ENCODE measurements around the gene ELMOD3. TPM values are rescaled to one million over a fixed set of nuclear protein-coding genes. Genes with fewer than 3 reads are reported as not detected.

ELMOD3 gene
- total and polyA plus RNA-seq, 9 of the 15 experiments (the other 6 are each of a cell fraction or from before 2014, with no cell fraction given) = 2.7 to 18.7 (median 11.6) TPM

- peak in 1 of 4 experiments; percentile 72 for DNase-seq (ENCODE audit: extremely low read depth in 1 of 4, low spot score in 3 of 4)
- H3K27me3 ChIP-seq (ENCODE audit: control insufficient read depth in 2 of 2, insufficient read depth in 2 of 2, low read length in 2 of 2) = no peaks in the 10 kb centered on the region
- peak; percentile 26 for FAIRE-seq
- ChIA-PET CTCF (ENCODE audit: low intra/inter-chr PET ratio) (interaction anchor here (0.8 kb wide), 1 partner anchor 129 kb away, joined by 6 read pairs; no protein-coding TSS in a partner anchor), POLR2A (interaction anchor here (1.0 to 63.9 kb wide), 2 partner anchors 18 to 122 kb away, joined by 3 to 1576 read pairs; partner anchors contain the start of gene MAT2A)
- H3K9me3 ChIP-seq (replicated peaks; ENCODE audit: control insufficient read depth, insufficient read depth, low read depth, low read length) = no peaks in the 10 kb centered on the region
- H3K4me3 ChIP-seq = no peak overlapping the region
- H4K20me1 ChIP-seq (replicated peaks; ENCODE audit: control insufficient read depth, insufficient read depth, low read length) = no peaks in the 10 kb centered on the region
- H3K9ac ChIP-seq (ENCODE audit: insufficient read depth in 1 of 2, low read depth in 2 of 2, low read length in 2 of 2) = peak overlapping the region; percentile 23 to 65; a peak in 3 of 4 replicates
- H3K79me2 ChIP-seq (ENCODE audit: control insufficient read depth, insufficient read depth, low read length) = peaks cover 18% of the 10 kb centered on the region; the same call in 2 of the 3 replicates
- in situ Hi-C loops (cut with MboI) (no loop called here), intact Hi-C loops (cut with micrococcal nuclease) (loop anchor here (5.0 kb wide), 1 partner anchor 179 kb away; the partner anchor contains the start of gene TMEM150A)
- H2AFZ ChIP-seq (ENCODE audit: low read depth, low read length) = peak overlapping the region; percentile 44
- no peak for ATAC-seq
- H3K4me1 ChIP-seq (replicated peaks in 1 of 2; ENCODE audit: control insufficient read depth in 2 of 2, insufficient read depth in 2 of 2, low read length in 2 of 2) = peaks cover 56 to 57% of the 10 kb centered on the region in 2 experiments
- no TSS peak for BruUV-seq (replicated peaks)
- no peaks in the 10 kb centered on the region for H3K9me1 ChIP-seq (ENCODE audit: control insufficient read depth, insufficient read depth, low read length)
- no peaks in the 10 kb centered on the region for H3K36me3 ChIP-seq (ENCODE audit: control insufficient read depth, insufficient read depth, low read length)
- H3K4me2 ChIP-seq (ENCODE audit: insufficient read depth, low read length) = no peak overlapping the region
- WGBS (ENCODE audit: insufficient coverage, low coverage, missing lambda C conversion rate) = 23% methylated on average over 5 of the region's 5 CpGs
- H3K27ac ChIP-seq (ENCODE audit: extremely low read depth, low read depth, low read length) = no peak overlapping the region
- TF ChIP-seq CBFA2T3 (IDR thresholded peaks at IDR 0.05) (peak; percentile 41; the same call in 1 of the 2 replicates), SMAD4 (CRISPR knock-in tag; conservative IDR thresholded peaks at IDR 0.05) (peak; percentile 20; the same call in 1 of the 2 replicates), HOXB6 (CRISPR knock-in tag; IDR thresholded peaks at IDR 0.05; ENCODE audit: borderline replicate concordance) (no peak), BRD9 (IDR thresholded peaks at IDR 0.05; ENCODE audit: low read depth, partially characterized antibody) (no peak), RFX1 (IDR thresholded peaks at IDR 0.05) (no peak), FOXA3 (CRISPR knock-in tag; conservative IDR thresholded peaks at IDR 0.05 in 1 of 2, IDR thresholded peaks at IDR 0.05 in 1 of 2) (no peak), ZBTB11 (CRISPR knock-in tag; IDR thresholded peaks at IDR 0.05) (no peak), MAFG (tag; conservative IDR thresholded peaks at IDR 0.05) (peak; percentile 93), POLR2A (conservative IDR thresholded peaks at IDR 0.05) (no peak), RBM17 (IDR thresholded peaks at IDR 0.05; ENCODE audit: borderline replicate concordance, low read depth, low read length) (no peak), SUPT5H (IDR thresholded peaks at IDR 0.05) (no peak), PBX2 (CRISPR knock-in tag; IDR thresholded peaks at IDR 0.05; ENCODE audit: low read depth) (no peak), PBX2 (tag; conservative IDR thresholded peaks at IDR 0.05; ENCODE audit: low read depth) (peak; percentile 64)
- TF ChIP-seq, protein P1, sequence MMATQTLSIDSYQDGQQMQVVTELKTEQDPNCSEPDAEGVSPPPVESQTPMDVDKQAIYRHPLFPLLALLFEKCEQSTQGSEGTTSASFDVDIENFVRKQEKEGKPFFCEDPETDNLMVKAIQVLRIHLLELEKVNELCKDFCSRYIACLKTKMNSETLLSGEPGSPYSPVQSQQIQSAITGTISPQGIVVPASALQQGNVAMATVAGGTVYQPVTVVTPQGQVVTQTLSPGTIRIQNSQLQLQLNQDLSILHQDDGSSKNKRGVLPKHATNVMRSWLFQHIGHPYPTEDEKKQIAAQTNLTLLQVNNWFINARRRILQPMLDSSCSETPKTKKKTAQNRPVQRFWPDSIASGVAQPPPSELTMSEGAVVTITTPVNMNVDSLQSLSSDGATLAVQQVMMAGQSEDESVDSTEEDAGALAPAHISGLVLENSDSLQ (IDR thresholded peaks at IDR 0.05) = peak; percentile 74
These were observed 69.0 kb downstream of the ELMOD3 start for GRCh38 chr2:85423525-85423924.

Data from K562 (cell line).